Left lung (tissue), 10 donors: Measurements from ENCODE around the gene KCNAB1. TPM values are rescaled to one million over a fixed set of nuclear protein-coding genes. Genes with fewer than 3 reads are reported as not detected.

Source experiments
- ATAC-seq: fragments of 200-7000 bp; cut with Tn5 transposase; one replicate; pipeline ENCODE4 v1.9.1; 2020; ENCODE audit warnings: moderate library complexity
- DNase-seq, 4 donors: peaks; one replicate each; pipeline ENCODE4 v3.0.0-alpha.2; 2013 to 2020
- H3K27ac ChIP-seq, 2 donors: fragments of 200-600 bp; sonication (generic) in 1 of 2; one replicate each; pipeline versions ENCODE4 v1.5.0 to v1.8.0; 2020 to 2021
- H3K27me3 ChIP-seq, 2 donors: fragments of 200-600 bp; sonication (generic) in 1 of 2; one replicate each; pipeline versions ENCODE4 v1.5.0 to v1.8.0; 2020 to 2021
- H3K36me3 ChIP-seq, 2 donors: fragments of 200-600 bp; sonication (generic) in 1 of 2; one replicate each; pipeline versions ENCODE4 v1.5.0 to v1.8.0; 2020 to 2021
- H3K4me1 ChIP-seq, 2 donors: fragments of 200-600 bp; one replicate each; pipeline ENCODE4 v1.8.0; 2021
- H3K4me3 ChIP-seq, 2 donors: fragments of 200-600 bp; sonication (generic) in 1 of 2; one replicate each; pipeline versions ENCODE4 v1.5.0 to v1.8.0; 2020 to 2021; ENCODE audit warnings: mild to moderate bottlenecking in 1 of 2
- H3K9me3 ChIP-seq, 2 donors: fragments of 200-600 bp; sonication (generic) in 1 of 2; one replicate each; pipeline versions ENCODE4 v1.5.0 to v1.8.0; 2020 to 2021
- CTCF ChIP-seq, 2 donors: fragments of 200-600 bp; sonication (generic) in 1 of 2; IDR thresholded peaks; one replicate each; pipeline versions ENCODE4 v1.5.0 to v1.8.0; 2021; ENCODE audit warnings: antibody characterized with exemption in 2 of 2
- intact Hi-C, 2 donors: fragments of 100-400 bp; cut with DNase I; formaldehyde crosslinking; loops; one replicate each; pipeline versions ENCODE4 v1.11.2 to v1.14.2; 2022
- polyA plus RNA-seq, 6 donors: library from polyadenylated mRNA; unstranded; fragments of 120-200 nt; gene quantifications; one replicate each; pipeline ENCODE4 v1.2.1, GENCODE V29; 2013; ENCODE audit not compliant: insufficient read length in 6 of 6
- total RNA-seq, 2 donors: library from RNA; stranded (reverse); fragmentation: NEBNext Ultra II Directional; extraction: Animal tissue kit (Norgen Biotek cat#: 25700); gene quantifications; one replicate each; pipeline ENCODE4 v1.2.1, GENCODE V29; 2021
- donor health status: DM: no; HTN: yes; CAD: no.
- donor health status: DM: no; HTN: no; CAD: no.

The KCNAB1 gene
- total and polyA plus RNA-seq, 8 donors: 0.58 to 1.7 (median 1.5) TPM

DNA sequence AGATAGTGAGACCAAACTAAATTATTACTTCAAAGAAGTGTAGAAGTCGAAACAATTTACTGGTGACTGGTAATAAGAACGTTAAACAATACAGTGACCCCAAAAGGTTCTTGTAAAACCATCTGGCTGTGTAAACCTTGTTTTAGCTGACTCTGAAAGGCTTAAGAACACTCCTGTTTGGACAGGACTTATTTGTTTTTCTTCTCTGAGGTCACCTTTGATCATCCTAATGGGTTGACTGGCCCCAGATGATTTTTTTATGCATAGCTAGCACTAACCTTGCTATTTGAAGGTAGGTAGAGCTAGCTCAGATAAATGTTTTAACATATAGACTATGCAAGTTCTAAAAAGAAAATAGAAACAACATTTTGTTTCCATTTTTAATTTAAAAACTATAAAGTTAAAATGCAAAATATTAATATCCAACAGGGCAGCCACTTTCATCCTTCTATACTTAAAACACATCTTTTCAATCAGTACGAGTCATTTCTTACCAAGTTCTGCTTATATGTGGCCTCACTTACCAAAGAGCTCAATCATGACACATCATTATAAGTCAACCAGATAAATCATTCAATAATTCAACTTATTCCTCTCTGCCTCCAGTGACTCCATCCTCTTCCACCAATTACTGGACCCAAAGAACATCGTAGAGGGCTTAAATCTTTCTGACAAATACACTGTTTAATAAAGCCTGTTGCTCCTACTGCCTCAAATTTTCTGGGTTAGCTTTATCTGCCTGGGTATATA, 275.8 kb downstream of the KCNAB1 start:
- TF ChIP-seq CTCF (IDR thresholded peaks at IDR 0.05): no peak
- H3K9me3 ChIP-seq: no peaks in the 10 kb centered on the region
- no peak overlapping the region for H3K4me3 ChIP-seq
- no peaks in the 10 kb centered on the region for H3K36me3 ChIP-seq
- ATAC-seq (no peak), DNase-seq (no peak)
- H3K27me3 ChIP-seq: no peaks in the 10 kb centered on the region
- H3K4me1 ChIP-seq: no peaks in the 10 kb centered on the region
- intact Hi-C loops: no loop called here
- H3K27ac ChIP-seq: no peak overlapping the region

GRCh38 chr3:156396851-156397250, 276.5 kb downstream of the KCNAB1 start:
- Histone ChIP-seq H3K4me3 (no peak overlapping the region), H3K27me3 (no peaks in the 10 kb centered on the region), H3K9me3 (no peaks in the 10 kb centered on the region), H3K4me1 (no peaks in the 10 kb centered on the region), H3K36me3 (no peaks in the 10 kb centered on the region), H3K27ac (no peak overlapping the region)
- DNase-seq (no peak), ATAC-seq (no peak)
- no peak for TF ChIP-seq CTCF (IDR thresholded peaks at IDR 0.05)
- intact Hi-C loops: no loop called here

DNA sequence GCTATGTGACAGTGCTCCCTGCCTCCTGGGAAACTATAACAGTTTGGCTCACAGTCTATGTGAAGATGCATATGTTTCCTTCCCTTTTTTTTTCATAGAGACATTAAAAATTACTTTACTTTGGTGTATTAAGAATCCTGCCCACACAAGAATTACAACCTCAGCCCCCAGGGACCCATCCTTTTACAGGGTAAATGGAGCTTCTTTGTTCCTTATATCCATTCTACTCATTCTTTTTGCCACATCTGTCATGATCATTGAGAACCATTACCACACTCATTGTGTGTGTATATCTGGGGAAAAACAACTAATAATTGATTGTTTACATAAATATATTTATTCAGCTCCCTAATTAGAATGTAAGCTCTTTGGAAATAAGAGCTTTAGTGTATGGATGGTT, 277.2 kb downstream of the KCNAB1 start:
- no peaks in the 10 kb centered on the region for H3K9me3 ChIP-seq
- H3K27ac ChIP-seq: no peak overlapping the region
- no peak for TF ChIP-seq CTCF (IDR thresholded peaks at IDR 0.05)
- ATAC-seq (no peak), DNase-seq (no peak)
- no peaks in the 10 kb centered on the region for H3K4me1 ChIP-seq
- no peaks in the 10 kb centered on the region for H3K36me3 ChIP-seq
- no peak overlapping the region for H3K4me3 ChIP-seq
- no peaks in the 10 kb centered on the region for H3K27me3 ChIP-seq
- intact Hi-C loops: no loop called here

DNA sequence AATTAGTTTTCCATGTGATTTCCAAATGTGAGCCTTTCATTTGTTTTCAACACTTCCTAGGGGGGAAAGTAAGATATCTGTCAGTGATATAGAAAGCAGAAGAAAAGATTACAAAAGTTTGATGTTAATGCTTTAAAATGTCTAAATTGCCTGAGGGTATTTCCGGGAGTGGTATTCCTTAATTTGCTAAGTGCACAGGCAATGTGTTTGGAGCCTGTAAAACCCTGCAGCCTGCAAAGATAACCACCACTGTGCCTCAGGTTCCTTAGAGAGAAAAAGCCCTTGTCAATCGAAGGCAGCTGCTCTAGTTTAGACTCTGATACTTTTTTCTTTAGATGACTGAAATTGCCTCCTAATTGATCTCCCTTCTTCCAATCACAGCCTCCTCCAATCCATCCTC, 279.7 kb downstream of the KCNAB1 start:
- intact Hi-C loops: no loop called here
- Histone ChIP-seq H3K9me3 (no peaks in the 10 kb centered on the region), H3K36me3 (no peaks in the 10 kb centered on the region), H3K4me3 (no peak overlapping the region), H3K27ac (no peak overlapping the region), H3K27me3 (no peaks in the 10 kb centered on the region), H3K4me1 (no peaks in the 10 kb centered on the region)
- ATAC-seq: no peak
- no peak for DNase-seq
- TF ChIP-seq CTCF (IDR thresholded peaks at IDR 0.05): no peak

DNA sequence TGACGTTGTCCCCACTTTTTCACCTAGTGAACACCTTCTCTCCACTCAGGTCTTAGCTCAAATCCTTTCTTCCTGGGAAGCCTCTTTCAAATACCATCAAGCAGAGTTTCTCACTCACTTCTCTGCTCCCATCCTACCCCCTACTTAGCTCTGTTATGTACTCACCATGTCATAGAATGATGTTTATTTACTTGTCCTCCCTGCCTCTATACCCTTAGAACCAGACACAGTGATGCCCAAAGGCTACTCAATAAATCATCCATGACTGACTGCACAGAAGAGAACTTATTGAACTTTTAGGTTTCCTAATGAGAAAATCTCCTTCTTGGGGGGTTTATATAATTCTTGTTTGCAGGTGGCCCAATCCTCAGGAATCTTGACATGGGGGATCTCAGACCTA, 280.4 kb downstream of the KCNAB1 start:
- no peaks in the 10 kb centered on the region for H3K27me3 ChIP-seq
- no peak for TF ChIP-seq CTCF (IDR thresholded peaks at IDR 0.05)
- intact Hi-C loops: no loop called here

More for the DNA sequence above, 280.4 kb downstream of the KCNAB1 start:
- Histone ChIP-seq H3K36me3 (no peaks in the 10 kb centered on the region), H3K4me3 (no peak overlapping the region), H3K4me1 (no peaks in the 10 kb centered on the region), H3K27ac (no peak overlapping the region), H3K9me3 (no peaks in the 10 kb centered on the region)
- DNase-seq: no peak
- ATAC-seq: no peak
